ENCODE data around the gene MYBBP1A.

- TF ChIP-seq FOXJ3 (CRISPR knock-in tag; IDR thresholded peaks at IDR 0.05; ENCODE audit: borderline replicate concordance) (no peak), NR1H2 (CRISPR knock-in tag; IDR thresholded peaks at IDR 0.05) (no peak), ZNF263 (CRISPR knock-in tag; IDR thresholded peaks at IDR 0.05; ENCODE audit: low read depth) (no peak), ETV6 (CRISPR knock-in tag; IDR thresholded peaks at IDR 0.05) (no peak), RELA (CRISPR knock-in tag; IDR thresholded peaks at IDR 0.05; ENCODE audit: borderline replicate concordance) (no peak), MYBL2 (CRISPR knock-in tag; IDR thresholded peaks at IDR 0.05) (no peak), SP1 (CRISPR knock-in tag; conservative IDR thresholded peaks at IDR 0.05) (no peak), CREM (CRISPR knock-in tag; IDR thresholded peaks at IDR 0.05) (no peak), NFYB (CRISPR knock-in tag; conservative IDR thresholded peaks at IDR 0.05; ENCODE audit: low read depth) (no peak)
- TF ChIP-seq, protein P1, sequence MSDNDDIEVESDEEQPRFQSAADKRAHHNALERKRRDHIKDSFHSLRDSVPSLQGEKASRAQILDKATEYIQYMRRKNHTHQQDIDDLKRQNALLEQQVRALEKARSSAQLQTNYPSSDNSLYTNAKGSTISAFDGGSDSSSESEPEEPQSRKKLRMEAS (CRISPR knock-in tag; IDR thresholded peaks at IDR 0.05), result no peak
- TF ChIP-seq, protein P2, sequence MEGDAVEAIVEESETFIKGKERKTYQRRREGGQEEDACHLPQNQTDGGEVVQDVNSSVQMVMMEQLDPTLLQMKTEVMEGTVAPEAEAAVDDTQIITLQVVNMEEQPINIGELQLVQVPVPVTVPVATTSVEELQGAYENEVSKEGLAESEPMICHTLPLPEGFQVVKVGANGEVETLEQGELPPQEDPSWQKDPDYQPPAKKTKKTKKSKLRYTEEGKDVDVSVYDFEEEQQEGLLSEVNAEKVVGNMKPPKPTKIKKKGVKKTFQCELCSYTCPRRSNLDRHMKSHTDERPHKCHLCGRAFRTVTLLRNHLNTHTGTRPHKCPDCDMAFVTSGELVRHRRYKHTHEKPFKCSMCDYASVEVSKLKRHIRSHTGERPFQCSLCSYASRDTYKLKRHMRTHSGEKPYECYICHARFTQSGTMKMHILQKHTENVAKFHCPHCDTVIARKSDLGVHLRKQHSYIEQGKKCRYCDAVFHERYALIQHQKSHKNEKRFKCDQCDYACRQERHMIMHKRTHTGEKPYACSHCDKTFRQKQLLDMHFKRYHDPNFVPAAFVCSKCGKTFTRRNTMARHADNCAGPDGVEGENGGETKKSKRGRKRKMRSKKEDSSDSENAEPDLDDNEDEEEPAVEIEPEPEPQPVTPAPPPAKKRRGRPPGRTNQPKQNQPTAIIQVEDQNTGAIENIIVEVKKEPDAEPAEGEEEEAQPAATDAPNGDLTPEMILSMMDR (IDR thresholded peaks at IDR 0.05), result no peak
- TF ChIP-seq, protein P3, sequence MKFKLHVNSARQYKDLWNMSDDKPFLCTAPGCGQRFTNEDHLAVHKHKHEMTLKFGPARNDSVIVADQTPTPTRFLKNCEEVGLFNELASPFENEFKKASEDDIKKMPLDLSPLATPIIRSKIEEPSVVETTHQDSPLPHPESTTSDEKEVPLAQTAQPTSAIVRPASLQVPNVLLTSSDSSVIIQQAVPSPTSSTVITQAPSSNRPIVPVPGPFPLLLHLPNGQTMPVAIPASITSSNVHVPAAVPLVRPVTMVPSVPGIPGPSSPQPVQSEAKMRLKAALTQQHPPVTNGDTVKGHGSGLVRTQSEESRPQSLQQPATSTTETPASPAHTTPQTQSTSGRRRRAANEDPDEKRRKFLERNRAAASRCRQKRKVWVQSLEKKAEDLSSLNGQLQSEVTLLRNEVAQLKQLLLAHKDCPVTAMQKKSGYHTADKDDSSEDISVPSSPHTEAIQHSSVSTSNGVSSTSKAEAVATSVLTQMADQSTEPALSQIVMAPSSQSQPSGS (CRISPR knock-in tag; IDR thresholded peaks at IDR 0.05; ENCODE audit: borderline replicate concordance, low read depth), result no peak
- TF ChIP-seq, protein P4, sequence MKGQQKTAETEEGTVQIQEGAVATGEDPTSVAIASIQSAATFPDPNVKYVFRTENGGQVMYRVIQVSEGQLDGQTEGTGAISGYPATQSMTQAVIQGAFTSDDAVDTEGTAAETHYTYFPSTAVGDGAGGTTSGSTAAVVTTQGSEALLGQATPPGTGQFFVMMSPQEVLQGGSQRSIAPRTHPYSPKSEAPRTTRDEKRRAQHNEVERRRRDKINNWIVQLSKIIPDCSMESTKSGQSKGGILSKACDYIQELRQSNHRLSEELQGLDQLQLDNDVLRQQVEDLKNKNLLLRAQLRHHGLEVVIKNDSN (CRISPR knock-in tag; IDR thresholded peaks at IDR 0.05), result no peak
- TF ChIP-seq, protein P5, sequence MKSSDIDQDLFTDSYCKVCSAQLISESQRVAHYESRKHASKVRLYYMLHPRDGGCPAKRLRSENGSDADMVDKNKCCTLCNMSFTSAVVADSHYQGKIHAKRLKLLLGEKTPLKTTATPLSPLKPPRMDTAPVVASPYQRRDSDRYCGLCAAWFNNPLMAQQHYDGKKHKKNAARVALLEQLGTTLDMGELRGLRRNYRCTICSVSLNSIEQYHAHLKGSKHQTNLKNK (CRISPR knock-in tag; IDR thresholded peaks at IDR 0.05), result no peak
These were observed 33.2 kb upstream of the MYBBP1A start for GRCh38 chr17:4588391-4588790.
